Tibial nerve (tissue), 4 donors: ENCODE data around the gene GPX4.

Source experiments
- EP300 ChIP-seq, 2 donors: sonication (generic); formaldehyde crosslinking; IDR thresholded peaks; one replicate each; pipeline ENCODE4 v1.6.1; 2017; ENCODE audit warnings: antibody characterized with exemption in 2 of 2, mild to moderate bottlenecking in 1 of 2
- POLR2A ChIP-seq, 2 donors: fragments of 450-650 bp; IDR thresholded peaks; one replicate each; pipeline ENCODE4 v1.6.1; 2017; ENCODE audit warnings: antibody characterized with exemption in 2 of 2, mild to moderate bottlenecking in 2 of 2, moderate library complexity in 2 of 2
- TF ChIP-seq, protein P1 (sequence below), 5 experiments: fragments of 200-600 bp in 3 of 5; fragments of 450-650 bp in 2 of 5; sonication (generic) in 3 of 5; IDR thresholded peaks; one replicate each; pipeline ENCODE4 v1.5.1; 2016 to 2019; ENCODE audit warnings: antibody characterized with exemption in 5 of 5, mild to moderate bottlenecking in 3 of 5, moderate library complexity in 2 of 5

DNA sequence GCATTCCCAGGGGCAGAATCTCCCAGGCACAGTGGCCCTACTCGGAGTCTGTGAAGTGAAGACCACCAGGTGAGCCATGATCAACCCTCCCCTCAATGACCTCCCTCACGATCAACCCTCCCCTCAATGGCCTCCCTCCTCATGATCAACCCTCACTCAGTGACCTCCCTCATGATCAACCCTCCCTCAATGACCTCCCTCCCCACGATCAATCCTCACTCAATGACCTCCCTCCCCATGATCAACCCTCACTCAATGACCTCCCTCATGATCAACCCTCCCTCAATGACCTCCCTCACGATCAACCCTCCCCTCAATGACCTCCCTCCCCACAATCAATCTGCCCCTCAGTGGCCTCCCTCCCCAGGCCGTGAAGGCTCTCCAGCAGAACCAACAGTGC, 38.1 kb downstream of the GPX4 start:
- TF ChIP-seq, protein P1, sequence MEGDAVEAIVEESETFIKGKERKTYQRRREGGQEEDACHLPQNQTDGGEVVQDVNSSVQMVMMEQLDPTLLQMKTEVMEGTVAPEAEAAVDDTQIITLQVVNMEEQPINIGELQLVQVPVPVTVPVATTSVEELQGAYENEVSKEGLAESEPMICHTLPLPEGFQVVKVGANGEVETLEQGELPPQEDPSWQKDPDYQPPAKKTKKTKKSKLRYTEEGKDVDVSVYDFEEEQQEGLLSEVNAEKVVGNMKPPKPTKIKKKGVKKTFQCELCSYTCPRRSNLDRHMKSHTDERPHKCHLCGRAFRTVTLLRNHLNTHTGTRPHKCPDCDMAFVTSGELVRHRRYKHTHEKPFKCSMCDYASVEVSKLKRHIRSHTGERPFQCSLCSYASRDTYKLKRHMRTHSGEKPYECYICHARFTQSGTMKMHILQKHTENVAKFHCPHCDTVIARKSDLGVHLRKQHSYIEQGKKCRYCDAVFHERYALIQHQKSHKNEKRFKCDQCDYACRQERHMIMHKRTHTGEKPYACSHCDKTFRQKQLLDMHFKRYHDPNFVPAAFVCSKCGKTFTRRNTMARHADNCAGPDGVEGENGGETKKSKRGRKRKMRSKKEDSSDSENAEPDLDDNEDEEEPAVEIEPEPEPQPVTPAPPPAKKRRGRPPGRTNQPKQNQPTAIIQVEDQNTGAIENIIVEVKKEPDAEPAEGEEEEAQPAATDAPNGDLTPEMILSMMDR (IDR thresholded peaks at IDR 0.05): no peak
- no peak for TF ChIP-seq EP300 (IDR thresholded peaks at IDR 0.05)
- no peak for TF ChIP-seq POLR2A (IDR thresholded peaks at IDR 0.05)
